GM10266 (cell line): ENCODE measurements around the gene HSP90AA1.
A peak's percentile ranks its signal among the peaks of the same experiment; 100 is the strongest.
"Not testable (repeated sequence)": the region's sequence is repeated elsewhere in the genome, so short reads cannot be mapped to it uniquely, and the experiment has no call there.

Experiments
- DNase-seq: peaks from one replicate; pipeline ENCODE4 v3.0.0; 2012; ENCODE audit errors: extremely low spot score
- CTCF ChIP-seq: IDR thresholded peaks from 2 replicates; pipeline ENCODE4 v1.5.1; 2012; ENCODE audit warnings: mild to moderate bottlenecking, low read depth; ENCODE audit not compliant: control insufficient read depth, insufficient read depth; ENCODE audit errors: missing control alignments

HSP90AA1 gene

GRCh38 chr14:102086972-102087761 is at the start of gene HSP90AA1:
Gene HSP90AA1, minus strand, starts transcription at chr14:102087044. Its CDS starts 666 bp downstream, at chr14:102086378.
- peak; percentile 98 for DNase-seq
- peak; percentile 8 for TF ChIP-seq CTCF

GRCh38 chr14:102135456-102135855 is 48.6 kb upstream of the HSP90AA1 start:
- DNase-seq, result not testable (repeated sequence)

- DNase-seq, result not testable (repeated sequence)
Measured at GRCh38 chr14:102134719-102135118, 47.9 kb upstream of the HSP90AA1 start.

- DNase-seq, result not testable (repeated sequence)
Measured at GRCh38 chr14:102134021-102134420, 47.2 kb upstream of the HSP90AA1 start.

GRCh38 chr14:102131741-102132140 is 44.9 kb upstream of the HSP90AA1 start:
- DNase-seq, result no peak

GRCh38 chr14:102126807-102127455 is 40.1 kb upstream of the HSP90AA1 start:
- no peak for TF ChIP-seq CTCF

More at GRCh38 chr14:102131741-102132140, 44.9 kb upstream of the HSP90AA1 start:
- no peak for TF ChIP-seq CTCF

GRCh38 chr14:102125546-102125945 is 38.7 kb upstream of the HSP90AA1 start:
- DNase-seq, result no peak

More at GRCh38 chr14:102126807-102127455, 40.1 kb upstream of the HSP90AA1 start:
- DNase-seq, result no peak

GRCh38 chr14:102124419-102124818 is 37.6 kb upstream of the HSP90AA1 start:
- DNase-seq, result no peak
- no peak for TF ChIP-seq CTCF

More at GRCh38 chr14:102125546-102125945, 38.7 kb upstream of the HSP90AA1 start:
- TF ChIP-seq CTCF, result no peak

- no peak for TF ChIP-seq CTCF
- no peak for DNase-seq
Measured at GRCh38 chr14:102121567-102121966, 34.7 kb upstream of the HSP90AA1 start.
